ENCODE results near the gene MTFR1L.

MTFR1L gene

GRCh38 chr1:25819491-25820246, at the start of gene MTFR1L:
MTFR1L (plus strand) TSS chr1:25819954; CDS start chr1:25823105, 3,151 bp downstream.
- peak; percentile 28 for DNase-seq (ENCODE audit: low read depth)

- DNase-seq (ENCODE audit: low read depth) = no peak
Observed at GRCh38 chr1:25770541-25771220, 49.1 kb upstream of the MTFR1L start.

GRCh38 chr1:25771221-25772114, 48.3 kb upstream of the MTFR1L start:
- no peak for DNase-seq (ENCODE audit: low read depth)

- no peak for DNase-seq (ENCODE audit: low read depth)
Observed at GRCh38 chr1:25772164-25772563, 47.6 kb upstream of the MTFR1L start.

GRCh38 chr1:25772692-25773245, 47.0 kb upstream of the MTFR1L start:
- DNase-seq (ENCODE audit: low read depth) = no peak

- DNase-seq (ENCODE audit: low read depth) = no peak
Observed at GRCh38 chr1:25773441-25774125, 46.2 kb upstream of the MTFR1L start.

- no peak for DNase-seq (ENCODE audit: low read depth)
Observed at GRCh38 chr1:25774206-25774803, 45.4 kb upstream of the MTFR1L start.

GRCh38 chr1:25774921-25775771, 44.6 kb upstream of the MTFR1L start:
- DNase-seq (ENCODE audit: low read depth) = no peak

GRCh38 chr1:25779388-25779787, 40.4 kb upstream of the MTFR1L start:
- no peak for DNase-seq (ENCODE audit: low read depth)

GRCh38 chr1:25779894-25780293, 39.9 kb upstream of the MTFR1L start:
- no peak for DNase-seq (ENCODE audit: low read depth)

- peak; percentile 77 for DNase-seq (ENCODE audit: low read depth)
Observed at GRCh38 chr1:25780318-25781129, 39.2 kb upstream of the MTFR1L start.

- no peak for DNase-seq (ENCODE audit: low read depth)
Observed at GRCh38 chr1:25781130-25781433, 38.7 kb upstream of the MTFR1L start.

- DNase-seq (ENCODE audit: low read depth) = no peak
Observed at GRCh38 chr1:25782608-25783201, 37.0 kb upstream of the MTFR1L start.

GRCh38 chr1:25784575-25785051, 35.1 kb upstream of the MTFR1L start:
- DNase-seq (ENCODE audit: low read depth) = no peak

- DNase-seq (ENCODE audit: low read depth) = no peak
Observed at GRCh38 chr1:25785333-25786067, 34.3 kb upstream of the MTFR1L start.

- no peak for DNase-seq (ENCODE audit: low read depth)
Observed at GRCh38 chr1:25786887-25787759, 32.6 kb upstream of the MTFR1L start.

- no peak for DNase-seq (ENCODE audit: low read depth)
Observed at GRCh38 chr1:25787760-25788166, 32.0 kb upstream of the MTFR1L start.
